Endothelial cell of umbilical vein (primary cell): Measurements from ENCODE around the gene RAB3D. TPM values are rescaled to one million over a fixed set of nuclear protein-coding genes. Genes with fewer than 3 reads are reported as not detected.

Experiments used
- BruUV-seq: library from RNA; stranded (reverse); fragments of 400-500 nt; replicated peaks from 2 replicates; lab custom pipeline; 2021; lab: Mats Ljungman, UMichigan
- CTCF ChIA-PET: fragments of 300-600, 350-600 bp; sonication (Branson Sonifier 250); formaldehyde crosslinking; loops from one replicate; lab custom pipeline; 2021; ENCODE audit warnings: antibody characterized with exemption, inconsistent platforms; lab: Charles Lee
- POLR2A ChIA-PET: fragments of 300-600, 350-600 bp; sonication (Branson Sonifier 250); formaldehyde crosslinking; loops from one replicate; lab custom pipeline; 2021; ENCODE audit warnings: antibody characterized with exemption, inconsistent platforms; lab: Charles Lee
- DNase-seq: peaks from one replicate; pipeline ENCODE4 v3.0.0-alpha.2; 2011; ENCODE audit warnings: low read depth, low spot score
- FAIRE-seq: peaks from 2 replicates; lab custom pipeline; 2011; peaks lifted over from hg19 to GRCh38; lab: Jason Lieb, UNC
- H2AFZ ChIP-seq: 2 replicates; pipeline ENCODE4 v1.6.0; 2012; ENCODE audit warnings: low read depth, low read length, control low read depth, inconsistent platforms
- H3K27ac ChIP-seq: 2 replicates; pipeline ENCODE4 v1.5.1; 2011; ENCODE audit warnings: low read depth, mild to moderate bottlenecking, control low read depth, low read length, moderate library complexity; ENCODE audit not compliant: insufficient read depth
- H3K27me3 ChIP-seq, 2 experiments: 2 replicates each; pipeline versions ENCODE4 v1.6.0 to v1.6.1; 2011; ENCODE audit warnings: low read length in 2 of 2, mixed read lengths in 1 of 2; ENCODE audit not compliant: control insufficient read depth in 2 of 2, insufficient read depth in 2 of 2
- H3K36me3 ChIP-seq, 2 experiments: 2 replicates in 1 of 2; 3 replicates in 1 of 2; pipeline ENCODE4 v1.5.1; 2011; ENCODE audit warnings: low read length in 2 of 2, mild to moderate bottlenecking in 1 of 2, moderate library complexity in 1 of 2; ENCODE audit not compliant: control insufficient read depth in 2 of 2, insufficient read depth in 2 of 2; ENCODE audit errors: extremely low read depth in 1 of 2
- H3K4me1 ChIP-seq: 3 replicates; pipeline ENCODE4 v1.5.1; 2011; ENCODE audit warnings: mild to moderate bottlenecking, low read length; ENCODE audit not compliant: control insufficient read depth, insufficient read depth; ENCODE audit errors: extremely low read depth
- H3K4me2 ChIP-seq: 2 replicates; pipeline ENCODE4 v1.6.1; 2011; ENCODE audit warnings: low read length, control low read depth, mixed read lengths; ENCODE audit not compliant: insufficient read depth
- H3K4me3 ChIP-seq, 3 experiments: fragments of 200-600 bp in 1 of 3; sonication (generic), shearing (Covaris generic) in 1 of 3; replicated peaks in 1 of 3; 2 replicates each; pipeline ENCODE4 v1.5.1; 2011 to 2016; ENCODE audit warnings: control low read depth in 3 of 3, low read length in 3 of 3, mild to moderate bottlenecking in 2 of 3, inconsistent platforms in 1 of 3, low read depth in 1 of 3, moderate library complexity in 1 of 3; ENCODE audit not compliant: insufficient read depth in 1 of 3
- H3K79me2 ChIP-seq: 2 replicates; pipeline ENCODE4 v1.6.0; 2012; ENCODE audit warnings: low read length, inconsistent platforms; ENCODE audit not compliant: control insufficient read depth, insufficient read depth
- H3K9ac ChIP-seq: replicated peaks from 2 replicates; pipeline ENCODE3; 2011; ENCODE audit warnings: low read length, control low read depth; ENCODE audit not compliant: insufficient read depth; ENCODE audit errors: extremely low read depth
- H3K9me1 ChIP-seq: replicated peaks from 3 replicates; pipeline ENCODE4 v1.6.0; 2011; ENCODE audit warnings: mild to moderate bottlenecking, low read length; ENCODE audit not compliant: control insufficient read depth, insufficient read depth; ENCODE audit errors: extremely low read depth
- H3K9me3 ChIP-seq: replicated peaks from 2 replicates; pipeline ENCODE4 v1.5.1; 2012; ENCODE audit warnings: low read length, inconsistent platforms; ENCODE audit not compliant: control insufficient read depth, insufficient read depth
- H4K20me1 ChIP-seq: replicated peaks from 2 replicates; pipeline ENCODE3; 2011; ENCODE audit warnings: mild to moderate bottlenecking, low read length; ENCODE audit not compliant: control insufficient read depth, insufficient read depth; ENCODE audit errors: extremely low read depth
- CTCF ChIP-seq, 2 donors: IDR thresholded peaks; 1 replicate in 1 of 2; 2 replicates in 1 of 2; pipeline ENCODE4 v1.5.1; 2011; ENCODE audit warnings: low read length in 2 of 2, mild to moderate bottlenecking in 2 of 2, moderate library complexity in 2 of 2, control low read depth in 1 of 2, inconsistent platforms in 1 of 2, low read depth in 1 of 2; ENCODE audit not compliant: insufficient read depth in 1 of 2; ENCODE audit errors: extremely low read depth in 1 of 2
- EZH2 ChIP-seq: IDR thresholded peaks from 2 replicates; pipeline ENCODE4 v1.6.1; 2012; ENCODE audit warnings: borderline replicate concordance, low read depth, mild to moderate bottlenecking, moderate library complexity, low read length, inconsistent platforms; ENCODE audit not compliant: severe bottlenecking
- FOS ChIP-seq: IDR thresholded peaks from 2 replicates; pipeline ENCODE4 v1.6.1; 2011; ENCODE audit warnings: mild to moderate bottlenecking, low read length, moderate library complexity, borderline replicate concordance; ENCODE audit not compliant: insufficient read depth
- GATA2 ChIP-seq: IDR thresholded peaks from 2 replicates; pipeline ENCODE4 v1.7.0; 2011; ENCODE audit warnings: low read depth, mild to moderate bottlenecking, moderate library complexity, mixed read lengths, low read length; ENCODE audit not compliant: insufficient read length, insufficient read depth
- JUN ChIP-seq: IDR thresholded peaks from 2 replicates; pipeline ENCODE4 v1.6.1; 2011; ENCODE audit warnings: borderline replicate concordance, low read depth; ENCODE audit not compliant: insufficient read length, insufficient read depth
- MYC ChIP-seq: IDR thresholded peaks from one replicate; pipeline ENCODE4 v1.6.1; 2011; ENCODE audit warnings: mild to moderate bottlenecking, low read depth, low read length
- POLR2A ChIP-seq: IDR thresholded peaks from 2 replicates; pipeline ENCODE4 v1.6.1; 2012; ENCODE audit warnings: low read depth, mild to moderate bottlenecking, control low read depth, low read length
- POLR2AphosphoS5 ChIP-seq: IDR thresholded peaks from 2 replicates; pipeline ENCODE4 v1.6.1; 2012; ENCODE audit warnings: low read depth, mild to moderate bottlenecking, control low read depth, low read length, moderate library complexity; ENCODE audit not compliant: insufficient read depth
- dilution Hi-C: fragments of 300-500 bp; cut with MboI; formaldehyde crosslinking; loops from one replicate; pipeline ENCODE4 v1.15.0; 2019; ENCODE audit warnings: low sequenced_read_pairs; ENCODE audit not compliant: extremely low pct_ligation_motif_present
- intact Hi-C: fragments of 100-400 bp; cut with micrococcal nuclease; formaldehyde crosslinking; loops from one replicate; pipeline ENCODE4 v1.10.0; 2022
- polyA plus RNA-seq, 4 experiments: library from polyadenylated mRNA; depleted of rRNA in 3 of 4; stranded (reverse) in 3 of 4; unstranded in 1 of 4; fragments of >200 nt; gene quantifications; 2 replicates each; pipeline versions ENCODE4 v1.2.1 to v1.2.3, GENCODE V29; 2011 to 2012; ENCODE audit warnings: missing spikeins in 1 of 4
- total RNA-seq: library from RNA; stranded (reverse); gene quantifications from 2 replicates; pipeline ENCODE4 v1.2.3, GENCODE V29; 2021
- TF ChIP-seq, protein P1 (sequence below): IDR thresholded peaks from 2 replicates; pipeline ENCODE4 v1.6.1; 2011; ENCODE audit not compliant: insufficient read depth, insufficient read length

RAB3D gene
- total and polyA plus RNA-seq, 2 donors (not counting 3 experiments of a cell fraction or from before 2014, with no cell fraction given): 35.4 to 48.2 TPM

DNA sequence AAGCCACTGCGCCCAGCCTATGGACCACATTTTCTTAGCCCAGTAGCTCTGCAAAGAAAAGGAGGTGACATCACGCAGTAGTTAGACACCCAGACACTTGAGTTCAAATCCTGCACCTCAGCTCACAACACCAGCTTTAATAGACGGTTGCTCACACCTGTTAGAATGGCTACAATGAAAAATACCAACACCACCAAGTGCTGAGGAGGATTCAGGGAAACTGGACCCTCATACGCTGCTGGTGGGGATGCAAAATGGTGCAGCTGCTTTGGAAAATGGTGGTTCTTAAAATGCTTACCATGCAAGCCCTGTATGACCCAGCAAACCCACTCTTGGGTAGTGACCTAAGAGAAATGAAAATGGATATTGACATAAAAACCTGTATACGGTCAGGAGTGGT is 65.5 kb downstream of the RAB3D start:
- dilution Hi-C loops: no loop called here
- TF ChIP-seq JUN (no peak), FOS (no peak), POLR2A (no peak), EZH2 (no peak), POLR2AphosphoS5 (no peak), CTCF (IDR thresholded peaks at IDR 0.05; ENCODE audit: extremely low read depth in 1 of 2, insufficient read depth in 1 of 2, low read depth in 1 of 2, low read length in 2 of 2) (no peak), MYC (no peak), GATA2 (no peak)
- TF ChIP-seq, protein P1, sequence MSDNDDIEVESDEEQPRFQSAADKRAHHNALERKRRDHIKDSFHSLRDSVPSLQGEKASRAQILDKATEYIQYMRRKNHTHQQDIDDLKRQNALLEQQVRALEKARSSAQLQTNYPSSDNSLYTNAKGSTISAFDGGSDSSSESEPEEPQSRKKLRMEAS: no peak
- CTCF ChIA-PET: interaction anchor here (1.3 to 3.1 kb wide), 2 partner anchors 12 to 14 kb away, joined by 4 to 17 read pairs; no protein-coding TSS in a partner anchor

More for the DNA sequence above, 65.5 kb downstream of the RAB3D start:
- Histone ChIP-seq H3K27ac (no peak overlapping the region), H3K4me3 (no peak overlapping the region), H3K27me3 (no peaks in the 10 kb centered on the region), H2AFZ (no peak overlapping the region), H3K79me2 (no peaks in the 10 kb centered on the region), H3K4me1 (peaks cover 16% of the 10 kb centered on the region), H3K9me1 (no peaks in the 10 kb centered on the region), H3K36me3 (no peaks in the 10 kb centered on the region), H3K4me2 (no peak overlapping the region), H3K9me3 (no peaks in the 10 kb centered on the region), H3K9ac (no peak overlapping the region), H4K20me1 (no peaks in the 10 kb centered on the region)
- POLR2A ChIA-PET: interaction anchor here (0.6 to 1.1 kb wide), 3 partner anchors 18 to 374 kb away, joined by 3 to 8 read pairs (median 3); no protein-coding TSS in a partner anchor
- BruUV-seq: no TSS peak
- intact Hi-C loops: no loop called here
- FAIRE-seq: no peak
- no peak for DNase-seq
